Adrenal gland (tissue), 5 donors: Measurements from ENCODE around the gene C9orf50.

Experiments used
- CTCF ChIP-seq, 6 experiments: fragments of 450-650 bp in 4 of 6; fragments of 200-600 bp in 2 of 6; sonication (generic) in 1 of 6; IDR thresholded peaks; 1 replicate in 5 of 6; 2 replicates in 1 of 6; pipeline versions ENCODE4 v1.5.1 to v1.8.0; 2016 to 2021; ENCODE audit warnings: antibody characterized with exemption in 6 of 6, mild to moderate bottlenecking in 2 of 6, moderate library complexity in 1 of 6
- POLR2A ChIP-seq, 2 donors: fragments of 450-650 bp; IDR thresholded peaks; one replicate each; pipeline ENCODE4 v1.6.1; 2017; ENCODE audit warnings: antibody characterized with exemption in 2 of 2, mild to moderate bottlenecking in 2 of 2, moderate library complexity in 1 of 2
- donor health status: DM: no; HTN: no; CAD: no.

GRCh38 chr9:129643706-129644105 lies 22.8 kb upstream of the C9orf50 start:
- no peak for TF ChIP-seq POLR2A (IDR thresholded peaks at IDR 0.05)
- TF ChIP-seq CTCF (IDR thresholded peaks at IDR 0.05) = no peak
